HG03103 (cell line): ENCODE results near the gene MKKS.

Experiments
- ATAC-seq: cut with Tn5 transposase; IDR thresholded peaks from one replicate; pipeline ENCODE4 v1.9.1; 2021; ENCODE audit warnings: low read depth; ENCODE audit not compliant: unreplicated experiment

The MKKS gene

DNA sequence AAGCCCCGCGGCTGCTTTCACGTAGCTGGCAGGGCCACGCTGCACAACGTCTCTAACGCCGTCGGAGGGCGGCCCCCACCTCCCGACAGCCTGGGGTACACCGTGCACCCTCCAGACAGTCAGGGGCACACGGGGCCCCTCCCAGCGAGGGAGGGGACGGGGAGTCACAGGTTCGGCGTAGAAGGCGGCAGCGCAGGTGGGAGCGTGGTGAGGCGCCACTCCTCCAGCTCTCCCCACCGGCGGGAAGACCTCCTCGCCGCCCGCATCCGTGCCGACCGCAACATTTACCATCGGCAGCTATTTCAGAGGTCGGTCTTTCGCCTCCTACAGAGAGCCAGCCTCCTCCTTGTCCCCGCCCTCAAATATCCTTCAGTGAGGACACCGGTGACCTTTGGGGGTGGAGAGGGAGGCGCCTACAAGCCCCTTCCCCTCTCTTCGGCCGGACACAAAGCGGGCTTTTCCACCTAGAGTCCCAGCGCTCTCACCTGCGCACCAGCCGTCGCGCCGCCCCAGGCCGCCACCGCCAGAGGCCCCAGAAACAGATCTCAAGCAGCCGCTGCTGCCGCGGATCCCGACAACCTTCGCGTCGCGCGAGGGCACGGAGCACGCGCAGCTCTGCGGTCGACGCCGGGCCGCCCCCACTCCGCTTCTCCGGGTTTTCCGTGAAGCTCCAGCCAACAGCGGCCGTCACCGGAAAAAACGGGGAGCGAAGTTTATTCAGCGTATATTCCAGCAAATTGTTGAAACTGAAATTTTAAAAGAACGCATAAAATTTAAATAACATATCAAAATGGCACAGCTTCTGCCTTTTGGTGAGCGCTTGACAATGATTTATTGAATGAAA is at the start of gene MKKS:
MKKS (minus strand) TSS at position 600 of the 844 bp plus-strand sequence. CDS start 20,708 bp downstream, outside the sequence.
- ATAC-seq: peak; percentile 37

DNA sequence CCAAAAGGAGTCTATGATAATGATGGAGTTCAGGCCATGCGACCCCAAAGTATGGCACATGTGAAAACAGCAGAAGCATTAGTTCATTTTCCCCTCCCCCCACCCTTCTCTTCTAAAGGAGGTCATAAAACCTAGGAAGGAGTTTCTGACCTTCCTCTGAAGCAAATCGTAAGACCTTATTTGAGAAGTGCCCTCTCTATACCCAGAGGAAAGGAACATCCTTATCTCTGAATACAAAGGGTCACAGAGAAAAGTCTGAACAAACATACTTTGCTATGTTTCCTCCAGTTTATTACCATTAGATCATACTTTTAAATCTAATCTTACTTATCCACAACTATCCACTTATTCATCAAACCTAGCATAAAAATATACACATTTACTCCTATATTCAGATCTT is 49.7 kb upstream of the MKKS start:
- no peak for ATAC-seq

DNA sequence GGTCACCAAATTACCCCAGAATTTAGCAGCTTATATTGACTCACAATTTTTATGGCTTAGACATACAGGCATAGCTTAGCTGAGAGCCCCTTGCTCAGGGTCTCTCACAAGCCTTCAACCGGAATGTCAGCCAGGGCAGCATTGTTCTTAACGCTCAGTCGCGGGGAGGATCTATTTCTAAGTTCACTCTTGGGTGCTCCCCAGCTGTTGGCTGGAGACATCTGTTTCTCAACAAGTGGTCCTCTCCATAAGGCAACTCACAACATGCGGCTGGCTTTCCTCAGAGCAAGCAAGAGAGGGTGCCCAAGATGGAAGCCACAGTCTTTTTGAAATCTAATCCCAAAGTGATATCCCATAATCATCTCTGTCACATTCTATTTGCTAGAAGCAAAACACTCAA is 47.7 kb upstream of the MKKS start:
- ATAC-seq: no peak

DNA sequence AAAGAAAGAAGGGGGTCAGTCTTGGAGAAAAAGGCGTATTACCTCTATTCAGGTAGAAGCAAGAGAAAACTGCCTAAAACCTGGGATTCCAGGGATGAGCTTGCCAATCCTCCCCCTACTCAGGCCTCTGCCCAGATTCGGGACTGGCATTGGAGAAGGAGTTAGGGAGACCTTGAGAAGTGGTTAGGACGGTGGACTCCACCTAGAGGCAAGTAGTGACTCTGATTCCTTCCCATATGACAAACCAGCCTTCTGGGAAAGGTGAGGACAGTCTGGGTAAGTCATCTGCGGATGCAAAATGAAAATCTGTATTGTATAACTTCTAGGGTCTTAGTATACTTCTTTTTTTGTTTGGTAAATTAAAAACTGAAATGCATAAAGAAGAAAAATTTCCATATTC is 44.9 kb upstream of the MKKS start:
- no peak for ATAC-seq

DNA sequence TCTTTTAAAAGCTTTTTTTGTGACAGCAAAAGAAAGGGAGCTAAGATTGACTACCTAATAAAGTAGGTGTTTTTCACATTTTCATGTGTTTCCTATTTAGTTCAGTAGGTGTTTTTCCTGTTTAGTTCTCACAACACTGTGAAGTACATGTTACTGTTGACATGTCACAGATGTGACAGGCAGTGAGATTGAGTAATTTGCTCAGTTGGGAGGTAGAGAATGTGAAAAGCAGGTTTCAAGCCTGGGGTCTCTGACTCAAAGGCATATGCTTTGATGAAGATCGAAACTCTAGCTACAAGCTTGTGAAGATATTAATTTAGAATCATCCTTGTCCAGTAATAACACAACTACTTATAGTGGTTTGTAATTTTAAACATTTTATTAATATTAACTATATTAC is 44.2 kb upstream of the MKKS start:
- ATAC-seq: peak; percentile 57

DNA sequence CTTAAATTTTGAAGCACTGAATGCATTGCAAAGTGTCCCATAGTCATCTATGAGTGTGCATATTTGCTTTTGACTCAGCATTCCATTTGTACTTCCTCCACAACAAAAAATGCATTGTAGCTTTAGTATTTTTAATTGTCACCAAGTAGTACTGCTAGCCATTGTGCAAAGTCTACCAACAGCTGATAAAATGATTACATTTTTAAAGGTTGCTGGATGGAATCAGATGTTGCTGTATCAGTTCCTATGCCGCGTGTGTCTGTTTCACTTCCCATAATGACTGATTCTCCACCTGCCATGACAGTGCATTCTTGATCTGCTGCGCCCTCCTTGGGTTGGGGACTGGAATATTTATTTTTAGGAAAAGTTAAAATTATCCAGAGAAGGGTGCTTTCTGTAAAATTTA is 42.3 kb upstream of the MKKS start:
- peak; percentile 82 for ATAC-seq

DNA sequence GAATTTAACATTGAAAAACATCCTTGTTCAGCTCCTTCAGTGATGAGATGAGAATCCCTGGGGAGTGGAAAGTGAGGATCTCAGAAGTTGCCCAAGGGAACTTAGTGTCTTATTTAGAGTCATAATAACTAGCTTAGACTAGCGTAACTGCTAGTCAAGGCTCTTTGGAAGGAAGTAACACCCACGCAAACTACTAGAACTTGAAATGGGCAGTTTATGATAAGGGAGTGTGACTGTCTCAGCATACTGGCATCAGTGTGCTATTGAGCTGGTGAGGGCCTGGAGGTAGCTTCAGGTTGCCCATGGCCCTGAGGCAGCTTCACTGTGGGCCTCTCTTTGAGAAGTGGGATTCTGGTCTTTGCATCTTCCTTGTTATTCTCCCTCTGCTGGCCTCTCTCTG is 41.2 kb upstream of the MKKS start:
- no peak for ATAC-seq

DNA sequence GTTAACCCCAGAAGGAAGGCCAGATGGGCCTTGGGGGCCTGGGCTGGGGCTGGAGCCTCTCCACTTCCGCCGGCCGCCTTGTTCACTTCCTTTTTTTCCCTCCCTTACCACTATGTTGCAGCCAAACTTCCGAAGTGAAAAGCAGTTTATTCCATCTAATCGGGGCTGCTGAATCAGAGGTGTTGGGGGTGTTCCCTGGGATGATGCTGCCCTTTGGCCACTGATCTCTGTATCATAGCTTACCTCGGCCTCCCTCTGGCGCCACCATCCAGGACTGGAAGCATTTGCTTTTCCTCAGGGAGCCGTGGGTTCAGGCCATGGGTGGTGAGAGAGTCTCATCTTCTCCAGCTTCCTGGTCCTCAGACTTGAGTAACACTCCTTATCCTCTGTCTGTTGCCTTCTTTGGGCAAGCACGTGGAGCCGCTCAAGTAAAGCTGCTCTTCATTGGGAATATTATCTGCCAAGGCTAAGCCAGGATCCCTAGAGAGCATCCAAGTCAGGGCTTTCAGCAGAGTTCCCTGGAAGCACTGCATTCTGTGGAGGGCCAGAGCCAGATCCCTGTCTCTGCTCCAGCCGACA is 40.7 kb upstream of the MKKS start:
- ATAC-seq: no peak

DNA sequence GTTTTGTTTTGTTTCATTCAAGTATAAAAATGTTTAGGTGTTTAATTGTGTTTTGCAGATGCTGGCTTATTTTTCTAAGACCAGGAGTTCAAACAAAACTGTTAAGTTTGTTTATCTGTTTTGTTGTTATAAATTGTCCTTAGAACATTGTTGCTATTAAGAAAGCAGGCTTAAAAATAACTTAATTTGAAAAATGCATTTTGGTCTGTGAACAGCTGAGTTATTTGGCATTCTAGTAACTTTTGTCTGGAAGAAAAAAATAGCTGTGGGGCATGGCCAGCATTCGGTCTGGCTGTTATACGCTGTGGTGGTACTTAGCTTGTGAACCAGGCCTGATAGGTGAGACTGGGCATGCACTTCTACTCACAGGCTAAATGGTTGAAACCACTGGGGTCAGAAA is 38.8 kb upstream of the MKKS start:
- no peak for ATAC-seq

DNA sequence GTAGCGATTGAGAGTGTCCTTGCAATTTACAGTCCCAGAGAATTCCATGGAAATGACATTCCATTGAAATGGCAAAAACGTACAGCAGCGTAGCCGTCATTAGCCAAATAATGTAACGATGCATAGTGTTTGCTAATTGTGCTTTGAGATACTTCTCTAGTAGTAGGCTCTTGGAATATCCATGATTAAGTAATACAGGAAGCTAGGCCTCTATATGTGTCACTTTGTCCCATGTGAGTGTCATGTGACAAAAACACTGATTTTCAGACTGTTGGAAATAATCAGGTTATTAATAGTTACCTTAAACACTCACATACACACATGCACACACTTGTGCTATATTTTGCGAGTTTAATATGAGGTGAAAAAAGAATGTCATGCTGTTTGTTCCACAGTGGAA is 36.3 kb upstream of the MKKS start:
- no peak for ATAC-seq

DNA sequence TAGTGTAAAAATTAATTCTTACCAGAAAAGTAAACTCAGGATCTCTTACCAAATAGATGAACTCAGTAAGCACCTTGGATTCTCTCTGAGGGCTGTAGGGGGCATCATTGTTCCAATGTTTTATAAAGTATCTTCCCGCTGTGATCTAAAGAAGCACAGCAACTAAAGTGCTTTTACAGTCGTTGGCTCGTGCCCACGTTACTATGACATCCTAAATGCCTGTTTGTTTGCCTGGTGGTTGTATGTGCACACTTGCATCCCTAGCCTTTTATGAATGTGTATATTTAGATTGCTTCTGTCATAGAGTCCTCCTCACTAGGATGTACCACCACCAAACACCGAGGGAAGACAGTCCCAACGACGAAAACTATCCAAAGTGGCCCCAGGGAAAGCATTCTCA is 35.6 kb upstream of the MKKS start:
- no peak for ATAC-seq

DNA sequence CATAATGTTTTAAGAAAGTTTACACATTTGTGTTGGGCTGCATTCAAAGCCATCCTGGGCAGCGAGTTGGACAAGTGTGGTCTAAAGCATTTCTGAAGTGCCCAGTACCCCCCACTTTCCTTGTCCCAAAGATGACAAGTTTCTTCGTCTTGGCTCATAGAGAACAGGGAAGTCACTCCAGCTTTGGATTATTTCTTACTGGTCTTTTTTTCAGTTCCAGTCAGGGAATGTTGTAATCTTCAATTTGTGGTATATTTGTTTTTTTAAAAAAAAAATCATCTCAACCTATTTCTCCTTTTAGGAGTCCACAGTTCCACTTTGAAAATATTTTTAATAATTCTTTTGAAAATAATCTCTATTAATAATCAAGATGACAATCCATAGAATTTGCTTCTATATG is 35.0 kb upstream of the MKKS start:
- no peak for ATAC-seq

DNA sequence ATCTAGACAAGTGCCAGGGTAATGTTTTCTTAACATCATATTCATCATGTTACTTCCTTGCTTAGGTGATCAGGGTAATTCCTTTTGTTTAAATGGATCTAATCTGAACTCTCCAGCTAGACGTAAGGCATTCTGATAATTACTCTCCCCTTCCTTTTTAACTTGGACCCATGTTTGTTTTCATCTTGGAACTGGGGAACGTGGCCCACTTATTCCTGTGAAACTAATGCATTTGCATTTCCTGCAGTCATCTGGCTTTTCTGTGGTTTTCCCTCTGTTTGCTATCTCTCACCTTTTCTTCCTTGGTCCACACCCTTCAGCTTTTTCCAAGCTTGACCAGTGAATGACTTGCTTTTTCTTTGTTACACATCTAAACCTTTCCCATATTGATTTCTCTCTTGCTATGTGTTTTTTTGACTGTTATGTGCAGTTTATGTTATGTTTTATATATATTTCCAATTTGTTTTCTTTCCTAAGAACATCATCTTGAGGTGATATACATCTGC is 34.4 kb upstream of the MKKS start:
- ATAC-seq: no peak

DNA sequence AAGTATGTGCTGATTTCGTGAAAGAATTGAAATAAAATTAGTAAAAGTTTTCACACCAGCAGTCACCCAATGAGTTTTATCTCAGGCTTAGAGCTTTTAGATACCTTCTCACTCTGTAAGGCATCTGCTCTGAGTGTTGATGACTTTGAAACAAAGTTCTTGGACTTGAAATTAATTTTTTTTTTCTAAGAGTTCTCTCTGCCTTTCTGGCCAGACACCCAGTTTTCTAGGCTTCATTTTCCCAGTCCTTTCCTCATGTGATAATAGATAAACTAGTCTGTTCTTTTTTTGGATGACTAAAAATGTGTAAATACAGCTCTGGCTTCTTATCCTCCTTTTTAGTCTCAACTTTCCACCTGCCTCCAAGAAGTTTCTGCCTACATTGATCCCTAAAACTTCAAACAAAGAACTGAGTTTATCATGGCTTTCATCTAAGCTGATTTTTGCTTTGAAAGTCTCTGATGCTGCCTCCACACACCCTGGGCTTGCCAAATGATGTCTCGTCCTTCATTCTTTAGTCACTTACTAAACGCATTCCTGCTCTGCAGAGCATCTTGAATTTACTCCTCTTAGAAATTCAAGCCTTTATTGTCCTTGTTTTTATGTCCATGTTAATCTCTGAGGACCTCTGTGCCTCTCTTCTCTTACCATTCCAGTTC is 33.8 kb upstream of the MKKS start:
- ATAC-seq: no peak

DNA sequence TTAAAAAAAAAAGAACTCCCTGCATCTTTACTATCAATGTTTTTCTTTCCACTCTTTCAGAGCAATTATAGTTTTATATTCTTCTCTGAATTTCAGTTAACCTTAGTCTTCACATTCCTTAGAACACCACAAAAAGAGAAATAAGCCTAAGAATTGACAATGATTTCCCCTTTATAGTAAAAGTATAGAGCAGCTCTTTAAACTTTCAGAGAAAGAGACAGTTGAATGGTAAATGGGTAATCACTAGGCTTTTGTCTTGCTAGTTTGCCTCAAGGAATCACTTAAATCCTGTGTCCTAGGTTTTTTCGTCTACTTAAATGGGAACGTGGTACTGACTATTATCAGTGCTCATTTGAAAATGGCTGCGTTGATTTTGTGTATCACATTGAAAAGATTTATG is 32.8 kb upstream of the MKKS start:
- ATAC-seq: no peak

DNA sequence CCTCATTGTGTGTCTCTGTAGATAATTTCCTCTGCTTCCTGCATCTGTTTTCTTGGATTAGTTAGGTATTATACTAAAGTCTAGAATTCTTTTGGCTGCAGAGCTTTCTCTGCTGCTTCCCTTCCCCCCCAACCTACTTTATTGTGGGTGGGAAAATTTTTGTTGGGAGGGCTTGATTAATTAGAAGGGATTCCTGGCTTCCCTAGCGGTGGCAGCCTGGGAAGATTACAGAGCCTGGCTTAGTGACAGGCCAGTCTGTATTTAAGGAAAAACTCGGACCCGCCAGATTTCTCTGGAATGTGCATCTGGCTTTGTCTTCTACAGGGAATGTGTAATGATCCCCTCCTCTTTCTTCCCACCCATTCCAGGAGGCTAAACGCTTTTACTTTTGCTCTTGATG is 32.3 kb upstream of the MKKS start:
- no peak for ATAC-seq

DNA sequence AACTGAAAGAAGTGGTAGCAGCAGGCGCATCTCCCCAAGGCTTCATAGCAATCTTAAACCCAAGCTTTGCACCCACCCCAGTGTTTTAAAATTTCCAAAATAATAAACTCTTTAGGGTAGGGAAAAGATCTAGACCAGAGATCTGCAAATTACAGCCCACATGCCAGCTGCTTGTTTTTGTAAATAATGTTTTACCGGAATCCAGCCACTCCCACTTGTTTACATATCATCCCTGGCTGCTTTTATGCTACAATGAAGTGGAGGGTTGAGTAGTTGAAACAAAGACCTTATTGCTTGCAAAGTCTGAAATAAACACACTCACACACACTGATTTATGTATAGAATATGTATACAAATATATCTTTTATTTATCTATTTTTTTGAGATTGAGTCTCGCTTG is 31.1 kb upstream of the MKKS start:
- no peak for ATAC-seq

DNA sequence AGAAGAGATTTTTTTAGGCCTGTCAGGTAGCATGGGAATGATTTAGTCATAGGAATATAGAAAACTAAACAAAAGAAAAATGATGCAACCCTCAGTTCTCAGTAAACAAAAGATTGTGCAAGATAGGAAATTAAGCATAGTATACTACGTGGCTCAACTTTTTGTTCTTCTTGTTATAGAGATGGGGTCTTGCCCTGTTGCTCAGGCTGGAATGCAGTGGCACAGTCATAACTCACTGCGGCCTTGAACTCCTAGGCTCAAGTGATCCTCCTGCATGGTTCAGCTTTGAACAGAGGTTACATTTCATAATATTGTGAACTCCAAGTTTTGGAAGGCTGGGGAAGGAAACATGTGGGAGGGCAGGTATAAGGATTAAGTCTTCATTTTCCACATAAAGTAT is 29.6 kb upstream of the MKKS start:
- ATAC-seq: no peak

DNA sequence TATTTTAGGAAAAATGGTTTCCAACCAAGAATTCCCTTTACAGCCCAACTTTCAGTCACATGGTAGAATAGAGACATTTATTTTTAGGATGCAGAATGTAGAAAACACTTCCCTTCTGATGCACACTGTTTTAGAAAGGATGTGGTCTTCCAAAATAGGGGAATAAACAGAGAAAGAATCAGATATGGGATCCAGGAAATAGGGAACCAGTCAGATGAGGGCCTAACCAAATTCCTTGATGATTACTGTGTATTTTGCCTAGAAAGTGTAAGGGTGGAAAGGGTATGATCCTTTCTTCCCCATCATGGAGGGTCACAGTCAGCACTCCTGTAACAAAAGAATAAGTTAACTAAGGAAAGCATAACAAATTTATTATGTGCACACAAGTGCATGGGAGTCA is 28.5 kb upstream of the MKKS start:
- no peak for ATAC-seq

DNA sequence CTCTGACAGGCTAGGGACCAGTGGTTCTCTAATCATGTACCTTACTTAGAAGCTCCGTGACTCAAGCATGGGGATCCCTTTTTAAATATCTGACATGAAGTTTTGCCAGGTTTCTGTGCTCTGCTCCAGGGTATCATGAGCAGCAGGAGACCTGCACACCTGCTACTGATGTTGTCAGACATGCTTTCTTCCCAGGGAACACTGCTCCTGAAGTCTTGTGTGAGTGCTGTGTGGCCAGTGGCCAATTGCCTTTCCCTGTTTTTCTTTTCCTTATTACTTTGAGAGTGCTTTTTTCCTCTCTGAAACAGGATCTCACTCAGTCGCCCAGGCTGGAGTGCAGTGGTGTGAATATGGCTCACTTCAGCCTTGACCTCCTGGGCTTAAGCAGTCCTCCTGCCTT is 27.5 kb upstream of the MKKS start:
- ATAC-seq: no peak

DNA sequence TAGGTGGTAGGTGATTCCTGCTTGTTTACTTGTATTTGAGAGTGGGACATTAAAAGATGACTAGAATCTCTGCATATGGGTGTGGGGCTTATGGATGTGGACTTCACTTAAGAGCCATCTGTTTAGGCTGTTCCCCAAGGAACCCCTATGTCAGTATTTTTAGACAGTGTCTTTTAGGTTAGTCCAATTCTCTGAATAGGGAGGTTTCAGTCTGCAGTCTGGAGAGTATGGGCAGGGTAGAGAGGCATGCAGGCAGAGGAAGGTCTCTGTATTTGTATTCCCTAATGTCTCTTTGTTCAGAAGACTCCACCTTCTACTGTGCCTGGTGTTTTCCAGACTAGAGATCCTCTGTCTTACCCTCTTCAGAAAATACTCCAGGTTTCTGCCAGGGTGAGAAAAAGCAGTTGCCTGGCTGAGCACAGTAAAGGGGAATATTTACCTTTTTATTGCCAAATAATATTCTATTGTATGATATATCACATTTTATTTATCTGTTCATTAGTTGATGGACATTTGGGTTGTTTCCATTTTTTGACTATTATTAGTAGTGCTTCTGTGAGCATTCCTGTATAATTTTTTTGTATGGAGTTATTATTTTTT is 20.2 kb upstream of the MKKS start:
- ATAC-seq: peak; percentile 37
